Measurements from ENCODE around the gene ABLIM2. TPM values are rescaled to one million over a fixed set of nuclear protein-coding genes. Genes with fewer than 3 reads are reported as not detected.

The ABLIM2 gene
- total and polyA plus RNA-seq, 2 of the 8 experiments (the other 6 are each of a cell fraction or from before 2014, with no cell fraction given): 2.8 to 3.0 TPM

DNA sequence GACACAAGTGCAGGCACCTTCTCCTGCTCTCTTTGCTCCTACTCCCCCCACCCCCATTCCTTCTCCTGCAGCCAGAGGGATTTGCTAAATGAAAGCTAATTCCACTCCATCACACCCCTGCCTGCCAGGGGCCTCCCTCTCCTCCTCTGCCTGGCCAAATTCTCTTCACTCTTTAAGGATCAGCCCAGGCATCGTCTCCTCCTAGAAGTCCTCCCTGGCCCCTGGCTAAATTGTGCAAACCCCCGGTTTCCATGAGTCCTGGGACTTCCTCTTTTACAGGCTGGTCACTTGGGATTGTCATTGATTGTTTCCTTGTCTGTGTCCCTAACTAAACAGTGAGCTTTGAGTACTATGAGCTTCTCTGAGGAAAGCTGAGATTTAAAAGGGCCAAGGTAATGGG, 8.7 kb upstream of the ABLIM2 start:
- Histone ChIP-seq H2BK12ac (ENCODE audit: low read depth, low read length) (no peak overlapping the region), H2BK15ac (ENCODE audit: low read length) (no peak overlapping the region), H2BK120ac (replicated peaks; ENCODE audit: low read depth, low read length) (no peak overlapping the region), H4K91ac (replicated peaks; ENCODE audit: insufficient read length, low read length) (no peak overlapping the region), H2AK5ac (ENCODE audit: low read depth, low read length) (no peak overlapping the region), H3K23me2 (ENCODE audit: low read depth, low read length) (peaks cover 11% of the 10 kb centered on the region; the same call in 1 of the 2 replicates), H3K4me1 (replicated peaks in 1 of 4; ENCODE audit: control insufficient read depth in 3 of 4, insufficient read depth in 4 of 4, low read length in 3 of 4) (no peaks in the 10 kb centered on the region), H4K5ac (ENCODE audit: insufficient read length, low read depth, low read length) (no peak overlapping the region), H2AFZ (ENCODE audit: low read length) (no peak overlapping the region), H3K9me3 (ENCODE audit: insufficient read depth in 2 of 2, low read depth in 1 of 2, low read length in 1 of 2) (peaks cover 9 to 13% of the 10 kb centered on the region in 2 experiments), H3K56ac (replicated peaks; ENCODE audit: insufficient read length, low read depth, low read length) (no peak overlapping the region), H3K23ac (ENCODE audit: insufficient read length) (no peak overlapping the region), H3K36me3 (ENCODE audit: control insufficient read depth in 2 of 4, insufficient read depth in 4 of 4, low read length in 3 of 4) (no peaks in the 10 kb centered on the region), H3K14ac (ENCODE audit: insufficient read length) (no peak overlapping the region), H2BK5ac (ENCODE audit: low read depth, low read length) (no peak overlapping the region), H3K4me2 (ENCODE audit: insufficient read depth in 1 of 2, low read depth in 2 of 2, low read length in 2 of 2) (no peak overlapping the region), H2BK20ac (ENCODE audit: low read length) (no peak overlapping the region), H3K4me3 (ENCODE audit: extremely low read depth in 1 of 4, insufficient read depth in 2 of 4, low read depth in 3 of 4, low read length in 4 of 4) (no peak overlapping the region), H3K9ac (replicated peaks in 1 of 4; ENCODE audit: extremely low read depth in 1 of 4, low read depth in 3 of 4, low read length in 3 of 4) (no peak overlapping the region), H3K27me3 (replicated peaks in 1 of 4; ENCODE audit: control insufficient read depth in 3 of 4, extremely low read depth in 1 of 4, insufficient read depth in 3 of 4, low read length in 3 of 4) (no peaks in the 10 kb centered on the region; a peak in 1 of 7 replicates), H3K18ac (ENCODE audit: extremely low read depth, low read length) (no peak overlapping the region), H3K79me1 (ENCODE audit: low read depth, low read length) (no peaks in the 10 kb centered on the region), H4K8ac (ENCODE audit: extremely low read depth, insufficient read depth, low read length) (no peak overlapping the region), H3K4ac (replicated peaks; ENCODE audit: insufficient read length, low read depth, low read length) (no peak overlapping the region), H4K20me1 (replicated peaks in 1 of 2; ENCODE audit: control insufficient read depth in 1 of 2, insufficient read depth in 2 of 2, low read length in 2 of 2) (peaks cover 0 to 5% of the 10 kb centered on the region in 2 experiments), H3K27ac (ENCODE audit: low read depth, low read length) (no peak overlapping the region), H3K79me2 (ENCODE audit: control insufficient read depth in 1 of 2, insufficient read depth in 2 of 2, low read length in 2 of 2) (no peaks in the 10 kb centered on the region)
- DNase-seq (ENCODE audit: low read depth in 1 of 2, low spot score in 2 of 2): no peak
- 73% methylated on average over 2 of the region's 2 CpGs; no CpG with 5 or more reads in 1 of the 2 experiments for WGBS, 2 experiments (ENCODE audit: extremely low coverage in 1 of 2, insufficient coverage in 1 of 2, insufficient read length in 1 of 2, insufficient replicate concordance in 2 of 2, low coverage in 1 of 2, low lambda C conversion rate in 2 of 2, missing lambda C conversion rate in 1 of 2)
- TF ChIP-seq POU5F1 (IDR thresholded peaks at IDR 0.05; ENCODE audit: low read depth, low read length) (no peak), JUN (IDR thresholded peaks at IDR 0.05; ENCODE audit: low read depth, low read length) (no peak), SP4 (IDR thresholded peaks at IDR 0.05; ENCODE audit: low read length) (no peak), SRF (IDR thresholded peaks at IDR 0.05; ENCODE audit: low read depth, low read length) (no peak), CBX5 (IDR thresholded peaks at IDR 0.05; ENCODE audit: low read depth, low read length) (no peak), TBP (IDR thresholded peaks at IDR 0.05; ENCODE audit: low read depth, low read length) (no peak), FOSL1 (IDR thresholded peaks at IDR 0.05; ENCODE audit: insufficient read depth, low read depth, low read length) (no peak)
- ChIA-PET CTCF (ENCODE audit: partially characterized antibody) (interaction anchor here (0.6 to 3.2 kb wide), 11 partner anchors 9 to 236 kb away, joined by 3 to 20 read pairs (median 3); no protein-coding TSS in a partner anchor), POLR2A (ENCODE audit: partially characterized antibody) (no interaction called here)
- FAIRE-seq: no peak

Data from H1 (cell line).